ENCODE measurements around the gene FGD4. TPM values are rescaled to one million over a fixed set of nuclear protein-coding genes. Genes with fewer than 3 reads are reported as not detected.

Gene FGD4
- total RNA-seq, 1 donor from 2014 or later, result 55.6 TPM

DNA sequence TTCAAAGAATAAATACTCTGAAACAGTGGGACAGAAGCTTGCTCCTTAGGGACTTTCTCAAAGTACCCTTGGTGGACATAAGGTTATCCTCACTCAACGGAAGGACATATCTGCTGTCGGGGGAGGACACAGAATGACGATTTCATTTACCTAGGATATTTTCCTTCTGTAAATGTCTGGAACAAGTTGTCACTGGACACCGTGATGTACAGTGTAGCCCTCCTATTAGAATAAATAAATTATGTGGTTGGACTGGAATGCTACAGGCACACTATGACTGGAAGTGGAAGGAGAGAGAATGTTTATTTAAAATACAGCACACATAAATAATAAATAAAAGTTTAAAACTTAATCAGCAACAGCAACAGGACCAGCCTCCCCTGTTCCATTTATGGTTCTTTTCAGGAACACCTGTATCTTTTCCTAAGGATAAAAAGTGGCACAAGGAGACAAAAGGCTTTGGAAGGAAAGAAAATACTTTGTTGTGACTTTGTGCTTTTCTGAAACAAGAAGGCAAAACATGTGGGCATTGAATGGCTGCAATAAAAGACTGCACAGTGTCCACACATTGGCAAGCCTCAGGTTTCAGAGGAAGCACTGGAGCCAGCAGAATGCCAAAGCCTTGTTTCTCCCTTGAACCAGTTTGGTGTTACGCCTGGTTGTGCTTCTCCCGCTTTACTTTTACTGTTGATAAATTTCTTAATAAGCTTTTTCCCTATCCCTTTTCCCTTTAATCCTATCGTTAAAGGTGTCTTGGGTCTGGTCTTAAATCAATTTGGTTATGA, 36.8 kb downstream of the FGD4 start:
- peak overlapping the region; percentile 21 for H3K27ac ChIP-seq
- H3K36me3 ChIP-seq, result no peaks in the 10 kb centered on the region
- intact Hi-C loops (cut with DNase I), result no loop called here
- ATAC-seq (peak; percentile 51 to 68), DNase-seq (no peak)
- H3K4me3 ChIP-seq, result no peak overlapping the region
- no peaks in the 10 kb centered on the region for H3K9me3 ChIP-seq
- no peaks in the 10 kb centered on the region for H3K27me3 ChIP-seq (ENCODE audit: low read depth)
- H3K4me1 ChIP-seq, result peaks cover 17% of the 10 kb centered on the region
- TF ChIP-seq, protein P1, sequence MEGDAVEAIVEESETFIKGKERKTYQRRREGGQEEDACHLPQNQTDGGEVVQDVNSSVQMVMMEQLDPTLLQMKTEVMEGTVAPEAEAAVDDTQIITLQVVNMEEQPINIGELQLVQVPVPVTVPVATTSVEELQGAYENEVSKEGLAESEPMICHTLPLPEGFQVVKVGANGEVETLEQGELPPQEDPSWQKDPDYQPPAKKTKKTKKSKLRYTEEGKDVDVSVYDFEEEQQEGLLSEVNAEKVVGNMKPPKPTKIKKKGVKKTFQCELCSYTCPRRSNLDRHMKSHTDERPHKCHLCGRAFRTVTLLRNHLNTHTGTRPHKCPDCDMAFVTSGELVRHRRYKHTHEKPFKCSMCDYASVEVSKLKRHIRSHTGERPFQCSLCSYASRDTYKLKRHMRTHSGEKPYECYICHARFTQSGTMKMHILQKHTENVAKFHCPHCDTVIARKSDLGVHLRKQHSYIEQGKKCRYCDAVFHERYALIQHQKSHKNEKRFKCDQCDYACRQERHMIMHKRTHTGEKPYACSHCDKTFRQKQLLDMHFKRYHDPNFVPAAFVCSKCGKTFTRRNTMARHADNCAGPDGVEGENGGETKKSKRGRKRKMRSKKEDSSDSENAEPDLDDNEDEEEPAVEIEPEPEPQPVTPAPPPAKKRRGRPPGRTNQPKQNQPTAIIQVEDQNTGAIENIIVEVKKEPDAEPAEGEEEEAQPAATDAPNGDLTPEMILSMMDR (IDR thresholded peaks at IDR 0.05), result no peak

DNA sequence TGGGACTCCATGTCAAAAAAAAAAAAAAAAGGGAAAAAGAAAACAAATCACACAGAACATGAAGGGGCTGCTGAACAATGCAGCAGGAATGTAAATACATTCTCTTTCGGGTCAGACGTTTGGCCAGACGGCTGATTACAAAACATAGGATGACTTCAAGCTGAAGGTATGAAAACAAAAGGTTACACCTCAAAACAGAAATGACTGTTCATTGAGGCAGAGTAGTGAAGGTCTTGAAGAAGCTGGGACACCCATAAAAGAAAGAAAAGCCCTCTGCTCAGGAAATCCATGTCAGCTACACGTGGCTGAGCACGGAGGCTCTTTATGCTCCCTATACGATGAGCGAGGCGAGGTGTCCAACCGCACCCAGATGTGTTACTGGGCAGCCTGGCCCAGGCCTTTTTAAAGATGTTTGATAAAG, 37.7 kb downstream of the FGD4 start:
- TF ChIP-seq, protein P1 (IDR thresholded peaks at IDR 0.05), result no peak
- H3K9me3 ChIP-seq, result no peaks in the 10 kb centered on the region
- H3K36me3 ChIP-seq, result no peaks in the 10 kb centered on the region
- H3K4me1 ChIP-seq, result peaks cover 17% of the 10 kb centered on the region
- no peak overlapping the region for H3K4me3 ChIP-seq
- DNase-seq, result no peak
- no peaks in the 10 kb centered on the region for H3K27me3 ChIP-seq (ENCODE audit: low read depth)
- intact Hi-C loops (cut with DNase I), result no loop called here
- peak overlapping the region; percentile 46 for H3K27ac ChIP-seq
- peak; percentile 63 to 81 for ATAC-seq

DNA sequence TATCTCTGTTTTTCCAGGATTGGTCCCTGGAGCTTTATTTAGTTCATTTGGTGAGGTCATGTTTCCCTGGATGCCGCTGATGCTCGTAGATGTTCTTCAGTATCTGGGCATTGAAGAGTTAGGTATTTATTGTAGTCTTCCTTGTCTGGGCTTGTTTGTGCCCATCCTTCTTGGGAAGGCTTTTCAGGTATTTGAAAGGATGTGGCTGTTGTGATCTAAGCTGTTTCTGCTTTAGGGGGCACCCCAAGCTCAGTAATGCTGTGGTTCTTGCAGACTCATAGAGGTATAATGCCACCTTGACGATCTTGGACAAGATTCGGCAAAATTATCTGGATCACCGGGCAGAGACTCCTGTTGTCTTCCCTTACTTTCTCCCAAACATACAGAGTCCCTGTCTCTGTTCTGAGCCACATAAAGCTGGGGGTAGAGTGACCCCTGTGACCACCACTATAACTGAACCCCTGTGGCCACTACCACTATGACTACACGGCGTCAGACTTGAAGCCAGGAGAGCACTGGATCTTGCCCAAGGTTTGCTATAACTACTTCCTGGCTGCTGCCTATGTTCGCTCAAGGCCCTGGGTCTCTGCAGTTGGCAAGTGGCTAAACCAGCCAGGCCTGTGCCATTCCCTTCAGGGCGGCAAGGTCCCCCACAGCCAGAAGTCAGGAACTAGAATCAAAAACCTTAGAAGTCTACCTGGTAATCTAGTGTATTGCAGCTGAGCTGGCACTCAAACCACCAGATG, 40.9 kb downstream of the FGD4 start:
- no peak overlapping the region for H3K27ac ChIP-seq
- peaks cover 17% of the 10 kb centered on the region for H3K4me1 ChIP-seq
- intact Hi-C loops (cut with DNase I), result no loop called here
- H3K36me3 ChIP-seq, result no peaks in the 10 kb centered on the region
- no peaks in the 10 kb centered on the region for H3K27me3 ChIP-seq (ENCODE audit: low read depth)
- ATAC-seq (no peak), DNase-seq (no peak)
- TF ChIP-seq, protein P1 (IDR thresholded peaks at IDR 0.05), result no peak
- H3K4me3 ChIP-seq, result no peak overlapping the region
- no peaks in the 10 kb centered on the region for H3K9me3 ChIP-seq

DNA sequence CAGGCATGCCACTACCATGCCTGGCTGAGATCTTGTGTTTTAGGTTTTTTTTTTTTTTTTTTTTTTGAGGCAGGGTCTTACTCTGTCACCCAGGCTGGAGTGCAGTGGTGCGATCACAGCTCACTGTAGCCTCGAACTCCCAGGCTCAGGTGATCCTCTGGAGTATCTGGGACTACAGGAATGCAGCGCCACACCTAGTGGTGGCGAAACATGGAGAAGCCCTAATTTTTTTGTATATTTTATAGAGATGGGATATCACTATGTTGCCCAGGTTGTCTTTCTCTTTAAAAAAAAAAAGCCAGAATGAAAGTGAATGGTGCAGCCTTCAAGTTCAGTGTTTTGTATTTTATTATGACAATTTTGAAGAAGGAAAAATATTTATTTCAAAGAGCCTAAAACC, 44.1 kb downstream of the FGD4 start:
- TF ChIP-seq, protein P1 (IDR thresholded peaks at IDR 0.05), result no peak
- no peaks in the 10 kb centered on the region for H3K9me3 ChIP-seq
- no peak overlapping the region for H3K27ac ChIP-seq
- no peaks in the 10 kb centered on the region for H3K4me1 ChIP-seq
- intact Hi-C loops (cut with DNase I), result no loop called here
- no peak overlapping the region for H3K4me3 ChIP-seq
- ATAC-seq (no peak), DNase-seq (no peak)
- no peaks in the 10 kb centered on the region for H3K36me3 ChIP-seq
- no peaks in the 10 kb centered on the region for H3K27me3 ChIP-seq (ENCODE audit: low read depth)

DNA sequence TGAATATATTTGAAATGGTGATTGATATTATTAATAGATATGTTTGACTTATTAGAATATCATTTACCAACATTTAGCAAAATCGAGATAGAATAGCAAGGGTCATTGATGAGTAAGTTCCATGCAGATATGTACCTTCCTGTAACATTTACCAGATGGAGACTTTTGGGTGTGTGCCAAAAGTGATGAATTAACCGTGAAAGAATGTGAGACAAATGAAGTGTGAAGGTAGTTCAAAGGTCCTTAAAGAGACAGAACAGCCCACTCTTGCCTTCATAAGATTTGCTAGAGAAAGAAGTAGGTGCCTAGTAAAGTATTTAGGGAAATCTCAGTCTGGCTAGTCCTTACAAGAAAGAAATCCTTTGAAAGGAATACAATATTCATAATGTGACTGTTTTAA, 45.5 kb downstream of the FGD4 start:
- Histone ChIP-seq H3K4me1 (no peaks in the 10 kb centered on the region), H3K9me3 (no peaks in the 10 kb centered on the region), H3K36me3 (no peaks in the 10 kb centered on the region), H3K4me3 (no peak overlapping the region), H3K27me3 (ENCODE audit: low read depth) (no peaks in the 10 kb centered on the region), H3K27ac (no peak overlapping the region)
- intact Hi-C loops (cut with DNase I), result no loop called here
- ATAC-seq, result peak in 1 of 2 donors; percentile 27
- TF ChIP-seq, protein P1 (IDR thresholded peaks at IDR 0.05), result no peak
- no peak for DNase-seq
